ENCODE results near the gene SPN.

- TF ChIP-seq CTCF (conservative IDR thresholded peaks at IDR 0.05; ENCODE audit: low read depth, low read length) (no peak), NFE2L2 (IDR thresholded peaks at IDR 0.05; ENCODE audit: low read depth, low read length) (no peak)
These were observed 6.1 kb upstream of the SPN start for GRCh38 chr16:29656688-29657523.

Data from IMR-90 (cell line).